CD4-positive, alpha-beta T cell treated with Interleukin-21 for 1 hour (primary cell): ENCODE results near the gene GDPD3.
A peak's percentile ranks its signal among the peaks of the same experiment; 100 is the strongest.
"Not testable (repeated sequence)": the region's sequence is repeated elsewhere in the genome, so short reads cannot be mapped to it uniquely, and the experiment has no call there.

Experiments
- DNase-seq: peaks from one replicate; pipeline ENCODE4 v3.0.0-alpha.2; 2020

The GDPD3 gene

DNA sequence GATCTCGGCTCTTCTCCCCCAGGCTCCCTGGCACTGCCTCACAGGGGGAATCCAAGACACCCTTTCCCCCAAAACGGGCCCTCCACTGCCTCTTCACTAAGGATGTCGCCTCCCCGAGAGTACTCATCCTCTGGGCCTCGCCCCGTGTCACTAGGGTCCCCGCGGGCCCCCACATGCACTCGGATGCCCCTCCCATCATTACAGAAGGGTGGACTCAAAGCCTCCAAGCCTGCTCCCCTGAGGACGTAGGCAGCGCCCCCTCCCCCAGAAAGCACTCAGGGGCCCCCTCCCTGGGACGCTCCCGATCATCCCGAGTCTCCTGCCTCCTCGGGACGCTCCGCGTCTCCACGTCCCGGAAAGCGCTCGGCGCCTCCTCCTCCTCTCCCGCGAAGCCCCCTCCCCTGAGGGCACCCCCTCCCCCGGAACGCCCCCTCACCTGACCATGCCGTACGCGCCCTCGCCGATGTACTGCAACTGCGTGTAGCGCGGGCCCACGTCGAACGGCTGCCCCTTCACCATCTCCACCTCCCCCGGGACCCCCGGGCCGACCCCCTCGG lies 9.3 kb upstream of the GDPD3 start:
- peak; percentile 24 for DNase-seq

DNA sequence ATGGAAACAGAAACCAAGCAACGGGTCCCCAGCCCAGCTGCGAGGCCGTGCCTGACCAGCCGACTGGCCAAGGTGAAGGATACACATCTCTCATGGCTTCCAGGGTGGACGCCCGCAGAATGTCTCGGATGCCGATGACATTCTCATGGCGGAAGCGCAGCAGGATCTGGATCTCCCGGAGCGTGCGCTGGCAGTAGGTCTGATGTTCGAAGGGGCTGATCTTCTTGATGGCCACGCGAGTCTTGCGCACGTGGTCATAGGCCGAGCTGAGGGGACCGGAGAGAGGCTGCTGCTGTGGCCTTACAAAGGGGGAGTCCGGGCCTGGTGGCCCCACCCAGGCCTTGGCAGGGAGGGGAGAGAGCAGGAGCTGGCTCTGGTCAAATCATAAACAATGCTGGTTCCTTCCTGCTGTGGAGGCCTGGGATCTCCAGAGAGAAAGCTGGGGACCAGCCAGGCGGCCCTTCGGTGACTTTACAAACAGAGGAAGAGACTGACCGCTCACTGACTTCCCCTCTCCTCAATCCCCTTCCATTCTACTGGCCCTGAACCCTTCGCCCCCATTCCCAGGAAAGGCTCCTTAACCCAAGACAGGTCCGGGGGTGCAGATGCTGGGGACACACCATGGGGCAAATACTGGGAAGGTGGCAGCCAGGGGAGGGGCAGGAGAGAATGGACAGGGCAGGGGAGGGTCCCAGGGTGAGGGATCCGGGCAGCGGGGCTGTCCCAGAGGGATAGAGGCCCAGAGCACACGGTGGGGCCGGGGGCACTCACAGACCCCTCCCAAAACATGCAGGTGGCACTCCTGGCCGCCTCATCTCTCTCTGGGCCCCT lies 8.6 kb upstream of the GDPD3 start:
- DNase-seq, result no peak

DNA sequence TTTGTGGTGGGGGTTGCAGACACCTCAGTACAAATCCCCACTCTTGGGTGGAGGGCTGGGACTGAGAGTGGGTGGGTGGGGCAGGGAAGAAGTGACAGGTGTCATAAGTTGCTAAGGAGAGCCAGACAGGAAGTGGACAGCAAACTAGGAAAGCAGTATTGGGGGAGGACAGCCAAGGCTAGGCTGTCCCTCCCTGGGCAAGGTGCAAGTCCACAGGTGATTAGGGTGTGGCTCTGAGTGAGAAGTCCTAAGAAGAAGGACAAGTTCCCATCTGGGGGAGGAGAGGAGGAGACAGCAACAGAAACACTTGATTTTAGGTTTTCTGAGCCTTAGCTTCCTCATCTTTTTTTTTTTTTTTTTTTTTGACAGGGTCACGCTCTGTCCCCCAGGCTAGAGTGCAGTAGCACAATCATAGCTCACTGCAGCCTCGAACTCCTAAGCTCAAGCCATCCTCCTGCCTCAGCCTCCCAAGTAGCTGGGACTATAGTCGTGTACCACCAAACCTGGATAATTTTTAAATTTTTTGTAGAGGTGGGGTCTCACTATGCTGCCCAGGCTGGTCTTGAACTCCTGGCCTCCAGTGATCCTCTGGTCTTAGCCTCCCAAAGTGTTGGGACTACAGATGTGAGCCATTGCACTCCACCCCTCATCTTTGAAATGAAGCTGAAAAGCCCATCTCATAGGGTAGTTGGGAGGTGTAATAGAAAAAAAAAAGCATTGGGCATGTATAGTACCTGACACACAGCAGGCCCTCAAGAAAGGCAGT lies 7.2 kb upstream of the GDPD3 start:
- DNase-seq, result no peak

GRCh38 chr16:30119428-30119827 lies 6.1 kb upstream of the GDPD3 start:
- DNase-seq, result no peak

- no peak for DNase-seq
These were observed 4.4 kb upstream of the GDPD3 start for GRCh38 chr16:30117768-30118167.

- DNase-seq, result no peak
These were observed 3.2 kb upstream of the GDPD3 start for GRCh38 chr16:30116291-30117207.

DNA sequence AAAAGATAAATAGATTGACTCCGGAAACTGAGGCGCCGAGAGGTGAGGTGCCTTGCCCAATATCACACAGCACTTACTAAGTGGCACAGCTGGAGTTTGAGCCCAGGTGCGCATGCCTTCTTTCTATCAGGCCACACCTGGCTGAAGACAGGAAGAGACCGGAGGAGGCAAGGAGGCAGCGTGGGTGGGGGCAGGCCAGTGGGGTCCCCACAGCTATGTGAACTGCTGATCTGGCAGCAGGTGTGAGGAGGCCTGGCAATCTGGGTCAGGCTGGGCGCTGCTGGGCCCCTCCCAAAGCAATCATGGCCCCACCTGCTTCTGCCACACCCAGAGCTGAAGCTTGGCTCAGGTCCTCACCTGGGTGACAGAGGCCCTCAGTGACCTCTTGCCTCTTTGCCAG lies 1.9 kb upstream of the GDPD3 start:
- DNase-seq, result peak; percentile 40

DNA sequence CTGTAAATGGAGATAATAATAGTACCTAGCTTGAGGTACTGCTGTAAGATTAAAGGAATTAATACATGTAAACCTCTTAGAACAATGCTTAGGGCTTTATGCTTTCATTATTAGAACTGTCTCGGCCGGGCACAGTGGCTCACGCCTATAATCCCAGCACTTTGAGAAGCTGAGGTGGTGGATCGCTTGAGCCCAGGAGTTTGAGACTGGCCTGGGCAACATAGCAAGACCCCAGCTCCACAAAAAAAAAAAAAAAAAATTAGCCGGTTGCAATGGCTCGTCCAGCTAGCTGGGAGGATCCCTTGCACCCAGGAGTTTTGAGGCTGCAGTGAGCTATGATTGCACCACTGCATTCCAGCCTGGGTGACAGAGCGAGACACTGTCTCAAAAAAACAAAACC lies 1.5 kb upstream of the GDPD3 start:
- DNase-seq, result not testable (repeated sequence)

DNA sequence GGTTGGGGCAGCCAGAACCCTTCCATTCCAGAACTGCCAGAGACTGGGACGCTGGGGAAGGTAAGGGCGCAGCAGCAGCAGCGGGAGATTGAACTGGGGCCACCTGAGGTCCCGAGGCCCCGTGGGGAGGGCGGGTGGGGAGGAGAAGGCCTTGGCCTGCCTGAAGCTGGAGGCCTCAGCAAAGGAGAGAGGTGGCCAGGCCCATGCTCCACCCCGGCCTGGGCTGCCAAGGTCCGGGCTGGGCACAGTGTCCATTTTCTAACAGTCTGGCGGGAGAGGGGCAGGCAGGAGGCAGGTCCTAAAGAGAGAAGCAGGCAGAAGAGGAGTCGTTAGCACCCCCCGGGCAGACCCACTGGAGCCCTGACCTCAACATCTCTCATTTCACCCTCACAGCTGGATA lies 1.1 kb upstream of the GDPD3 start:
- DNase-seq, result no peak

DNA sequence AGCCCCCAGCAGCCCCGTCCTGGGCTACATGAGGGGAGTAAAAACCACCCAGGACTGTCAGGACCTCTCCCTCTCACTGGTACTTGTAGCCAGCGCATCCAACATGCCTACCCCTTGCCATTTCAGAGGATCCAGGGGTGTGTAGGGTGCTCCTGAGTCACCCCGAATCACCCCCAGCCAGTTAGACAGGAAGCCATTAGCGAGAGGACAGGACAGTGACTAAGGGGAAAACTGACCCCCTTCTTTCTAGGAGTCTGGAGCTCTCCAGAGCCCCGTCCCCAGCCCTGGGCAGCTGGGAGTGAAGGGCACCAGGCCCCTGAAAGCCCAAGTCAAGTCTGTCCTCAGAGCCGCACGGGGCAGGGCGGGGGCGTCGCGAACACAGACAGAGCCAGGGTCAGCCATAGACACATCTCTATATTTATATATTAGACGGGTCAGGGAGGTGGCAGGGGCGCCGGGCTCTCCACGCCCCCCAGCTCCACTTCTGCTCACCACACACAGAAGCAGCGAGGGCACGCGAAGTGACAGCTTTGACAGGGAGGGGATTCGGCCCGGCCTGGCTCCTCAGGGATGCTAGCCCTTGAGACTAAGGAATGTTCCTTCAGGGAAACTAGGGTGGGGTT lies 485 bp upstream of the GDPD3 start:
- no peak for DNase-seq

DNA sequence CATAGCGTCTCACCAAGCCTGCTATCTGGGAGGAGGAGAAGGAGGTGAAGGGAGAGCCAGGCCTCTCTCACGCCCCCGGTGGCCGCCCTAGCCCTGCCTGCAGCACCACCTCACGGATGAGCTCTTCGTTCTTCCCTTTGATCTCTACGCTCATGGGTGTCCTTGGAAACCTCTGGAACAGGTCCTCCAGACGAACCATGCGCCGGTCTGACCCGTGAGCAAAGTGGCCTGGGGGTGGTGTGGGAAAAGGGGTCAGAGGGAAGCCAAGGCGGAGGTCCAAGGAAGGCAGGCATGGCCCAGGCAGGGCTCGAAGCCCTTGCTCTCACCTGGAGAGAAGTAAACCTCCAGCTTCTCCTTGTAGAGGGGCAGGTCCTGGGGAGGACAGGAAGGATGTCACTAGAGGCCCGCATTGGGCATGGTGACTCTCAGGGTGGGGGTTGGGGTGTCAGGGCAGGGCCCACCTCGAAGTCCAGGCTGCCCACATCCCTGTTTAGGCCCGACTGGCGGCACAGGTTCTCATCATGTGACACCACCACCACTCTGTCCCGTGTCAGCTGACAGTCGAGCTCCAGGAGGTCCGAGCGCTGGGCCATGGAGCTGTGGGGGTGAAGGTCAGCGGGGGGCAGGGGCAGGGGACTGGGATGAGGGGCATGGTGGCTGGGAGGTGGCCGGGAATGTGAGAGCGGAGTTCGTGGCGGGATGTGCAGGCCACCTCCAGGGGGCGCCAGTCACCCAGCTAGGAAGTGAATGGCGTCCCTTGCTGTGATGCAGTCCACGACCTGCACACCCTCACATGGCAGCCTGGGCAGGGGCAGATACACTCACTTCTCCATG lies 923 bp downstream of the GDPD3 start:
- peak; percentile 55 for DNase-seq

DNA sequence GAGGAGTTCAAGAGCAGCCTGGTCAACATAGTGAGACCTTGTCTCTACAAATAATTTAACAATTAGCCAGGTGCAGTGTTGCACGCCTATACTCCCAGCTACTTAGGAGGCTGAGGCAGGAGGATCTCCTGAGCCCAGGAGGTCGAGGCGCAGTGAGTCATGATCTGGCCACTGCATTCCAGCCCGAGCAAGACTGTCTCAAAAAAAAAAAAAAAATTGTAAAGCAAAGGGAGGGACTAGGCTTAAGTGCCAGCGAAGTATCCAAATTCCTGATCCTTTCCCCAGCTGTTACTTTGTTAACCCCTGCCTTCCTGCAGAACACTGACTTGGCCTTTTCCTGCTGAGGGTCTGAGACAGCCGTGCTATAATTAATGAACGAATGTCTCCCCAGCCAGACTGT lies 2.7 kb downstream of the GDPD3 start:
- DNase-seq, result no peak

GRCh38 chr16:30108059-30108850 lies 5.1 kb downstream of the GDPD3 start:
- no peak for DNase-seq

- DNase-seq, result no peak
These were observed 8.8 kb downstream of the GDPD3 start for GRCh38 chr16:30104492-30104891.

DNA sequence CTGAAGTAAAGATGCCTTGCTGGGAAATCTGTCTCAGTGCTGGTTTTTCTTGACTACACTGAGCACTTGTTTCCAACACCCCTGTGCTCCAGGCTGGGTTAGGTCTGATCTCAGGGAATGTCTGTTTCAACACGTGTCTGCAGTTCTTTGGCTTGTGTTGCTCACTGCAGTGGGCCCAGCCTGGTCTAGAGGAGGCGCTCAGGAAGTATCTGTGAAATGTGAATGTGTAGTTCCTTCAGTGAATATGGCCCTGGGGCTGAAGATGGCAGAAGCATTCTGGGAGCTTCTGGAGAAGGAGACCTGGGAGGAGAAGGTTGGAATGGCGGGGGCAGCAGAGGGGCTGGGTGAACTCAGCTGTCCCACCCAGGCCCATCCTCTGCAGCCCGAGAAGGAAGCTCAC lies 9.2 kb downstream of the GDPD3 start:
- DNase-seq, result no peak

- peak; percentile 32 for DNase-seq
These were observed 16.3 kb downstream of the GDPD3 start for GRCh38 chr16:30096862-30097563.

- DNase-seq, result peak; percentile 91
These were observed 17.1 kb downstream of the GDPD3 start, which contains the start of gene YPEL3 for GRCh38 chr16:30096105-30096861. Gene YPEL3 (minus strand): TSS chr16:30096213. CDS start chr16:30095482, 731 bp downstream.

DNA sequence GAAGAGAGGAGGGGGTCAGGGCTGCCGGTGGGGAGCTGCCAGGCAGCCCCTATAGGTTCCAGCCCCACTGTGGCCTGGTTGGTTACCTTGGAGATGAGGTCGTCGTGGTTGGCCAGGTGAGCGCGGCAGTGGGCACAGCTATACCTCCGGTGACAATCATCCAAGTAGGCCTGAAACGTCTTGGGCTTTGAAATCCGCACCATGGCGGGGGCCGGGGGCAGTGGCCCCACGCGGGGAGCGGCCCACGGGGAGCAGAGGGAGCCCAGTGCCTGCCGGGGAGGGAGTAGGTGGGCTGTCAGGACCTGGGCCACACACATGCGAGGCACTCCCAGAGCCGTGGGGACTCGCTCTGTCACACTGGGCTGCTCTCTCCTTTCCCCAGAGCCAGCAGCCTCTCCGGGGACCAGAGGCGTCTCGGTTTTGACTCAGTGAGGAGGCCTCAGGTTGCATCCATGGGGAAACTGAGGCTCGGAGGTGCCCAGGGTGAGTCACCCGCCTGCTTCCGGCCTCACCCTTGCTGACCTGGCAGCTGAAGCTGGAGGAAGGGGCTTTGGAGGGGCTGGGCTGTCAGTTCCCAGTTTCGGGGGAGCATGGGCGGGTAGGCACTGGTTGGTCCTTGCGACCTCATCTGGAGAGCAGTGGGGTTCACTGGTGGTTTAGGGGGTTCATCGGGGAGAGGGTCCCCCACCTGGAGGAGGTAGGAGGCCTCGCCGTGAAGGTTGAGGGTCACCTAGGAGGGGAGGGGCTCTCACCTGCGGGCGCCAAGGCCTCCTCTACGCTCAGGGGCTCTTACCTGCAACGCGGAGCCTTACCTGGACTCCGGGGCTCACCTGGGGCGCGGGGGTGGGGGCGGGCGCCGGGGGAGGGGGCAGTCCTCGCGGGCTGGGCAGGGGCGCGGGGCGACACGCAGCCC lies 17.9 kb downstream of the GDPD3 start:
- no peak for DNase-seq
